Measurements from ENCODE around the gene TEKT2.

TEKT2 gene

GRCh38 chr1:36088265-36088576 lies 4.3 kb downstream of the TEKT2 start:
- DNase-seq = no peak

GRCh38 chr1:36088577-36089392 lies 4.9 kb downstream of the TEKT2 start, which contains the start of gene ADPRS:
Gene ADPRS, plus strand, starts transcription at chr1:36088892. Its CDS starts 13 bp downstream, at chr1:36088905.
- DNase-seq = peak; percentile 92

- DNase-seq = peak; percentile 10
Observed at GRCh38 chr1:36089393-36090121, 5.7 kb downstream of the TEKT2 start.

GRCh38 chr1:36091141-36091540 lies 7.2 kb downstream of the TEKT2 start:
- DNase-seq = no peak

- DNase-seq = no peak
Observed at GRCh38 chr1:36091698-36092097, 7.8 kb downstream of the TEKT2 start.

GRCh38 chr1:36092166-36092797 lies 8.4 kb downstream of the TEKT2 start:
- no peak for DNase-seq

DNA sequence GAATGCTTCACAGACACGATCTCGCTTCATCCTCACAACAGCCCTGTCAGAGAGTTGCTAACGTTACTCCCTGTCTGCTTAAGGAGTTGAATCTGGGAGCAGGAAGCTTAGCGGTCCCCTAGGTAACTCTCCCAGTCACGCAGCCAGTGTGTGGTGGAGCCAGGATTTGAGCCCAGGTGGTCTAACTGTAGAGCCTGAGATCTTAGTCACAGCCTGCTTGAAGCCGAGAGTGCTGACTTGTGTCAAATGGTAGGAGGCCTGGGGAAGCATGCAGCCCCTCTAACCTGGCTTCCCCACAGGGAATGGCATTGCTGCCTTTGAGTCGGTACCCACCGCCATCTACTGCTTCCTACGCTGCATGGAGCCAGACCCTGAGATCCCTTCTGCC lies 8.9 kb downstream of the TEKT2 start:
- no peak for DNase-seq

GRCh38 chr1:36093226-36093625 lies 9.3 kb downstream of the TEKT2 start:
- no peak for DNase-seq

GRCh38 chr1:36093929-36094328 lies 10.0 kb downstream of the TEKT2 start:
- no peak for DNase-seq

DNA sequence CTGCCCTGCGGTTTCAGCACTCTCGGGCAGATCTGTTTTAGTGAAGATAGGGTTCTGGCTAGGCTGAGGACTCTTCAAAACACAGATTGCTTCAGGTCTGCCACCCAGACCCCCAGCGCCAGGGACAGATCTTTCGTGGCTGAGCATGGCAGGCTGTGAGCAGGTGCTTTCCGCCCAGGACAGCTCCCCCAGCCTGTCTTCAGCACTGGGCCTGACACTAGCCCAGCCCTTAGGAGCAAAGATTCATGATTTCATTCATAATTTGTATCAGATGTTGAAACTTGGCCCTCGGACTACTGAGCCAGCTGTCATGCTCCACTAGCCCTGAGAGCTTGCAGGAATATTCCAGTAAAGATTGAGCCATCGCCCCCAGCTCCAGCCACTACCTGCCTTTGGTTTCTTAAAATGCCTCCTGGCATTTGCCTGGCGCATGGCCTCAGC lies 10.7 kb downstream of the TEKT2 start:
- no peak for DNase-seq

DNA sequence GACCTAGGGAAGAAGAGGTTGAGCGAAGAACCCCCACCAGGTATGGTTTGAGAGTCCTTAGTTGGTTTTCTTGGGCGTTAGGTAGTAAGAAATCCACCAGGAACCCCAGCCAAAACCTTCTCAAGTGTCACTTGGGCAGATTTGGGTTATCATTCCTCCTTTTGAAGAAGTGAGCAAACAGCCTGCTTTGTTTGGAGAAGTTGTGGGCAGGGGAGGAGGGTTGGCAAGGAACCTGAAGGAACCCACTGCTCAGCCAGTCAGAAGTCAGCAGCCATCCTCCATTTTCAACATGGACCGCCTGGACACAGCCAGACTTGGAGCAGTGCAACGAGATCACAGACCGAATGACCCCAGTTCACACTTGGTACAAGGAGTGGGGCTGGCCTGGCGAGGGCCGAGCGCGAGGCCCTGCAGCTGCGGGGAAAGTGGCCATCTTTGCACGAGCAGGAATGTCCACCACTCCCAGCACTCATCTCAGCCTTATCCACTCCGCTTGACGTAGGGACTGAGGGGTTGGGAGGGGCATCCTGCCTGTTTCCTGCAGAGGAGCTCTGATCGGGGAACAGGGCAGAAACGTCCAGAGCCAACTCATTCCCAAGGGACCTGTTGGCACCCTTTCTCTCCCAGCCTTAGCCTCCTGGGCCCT lies 12.0 kb downstream of the TEKT2 start:
- DNase-seq = no peak

DNA sequence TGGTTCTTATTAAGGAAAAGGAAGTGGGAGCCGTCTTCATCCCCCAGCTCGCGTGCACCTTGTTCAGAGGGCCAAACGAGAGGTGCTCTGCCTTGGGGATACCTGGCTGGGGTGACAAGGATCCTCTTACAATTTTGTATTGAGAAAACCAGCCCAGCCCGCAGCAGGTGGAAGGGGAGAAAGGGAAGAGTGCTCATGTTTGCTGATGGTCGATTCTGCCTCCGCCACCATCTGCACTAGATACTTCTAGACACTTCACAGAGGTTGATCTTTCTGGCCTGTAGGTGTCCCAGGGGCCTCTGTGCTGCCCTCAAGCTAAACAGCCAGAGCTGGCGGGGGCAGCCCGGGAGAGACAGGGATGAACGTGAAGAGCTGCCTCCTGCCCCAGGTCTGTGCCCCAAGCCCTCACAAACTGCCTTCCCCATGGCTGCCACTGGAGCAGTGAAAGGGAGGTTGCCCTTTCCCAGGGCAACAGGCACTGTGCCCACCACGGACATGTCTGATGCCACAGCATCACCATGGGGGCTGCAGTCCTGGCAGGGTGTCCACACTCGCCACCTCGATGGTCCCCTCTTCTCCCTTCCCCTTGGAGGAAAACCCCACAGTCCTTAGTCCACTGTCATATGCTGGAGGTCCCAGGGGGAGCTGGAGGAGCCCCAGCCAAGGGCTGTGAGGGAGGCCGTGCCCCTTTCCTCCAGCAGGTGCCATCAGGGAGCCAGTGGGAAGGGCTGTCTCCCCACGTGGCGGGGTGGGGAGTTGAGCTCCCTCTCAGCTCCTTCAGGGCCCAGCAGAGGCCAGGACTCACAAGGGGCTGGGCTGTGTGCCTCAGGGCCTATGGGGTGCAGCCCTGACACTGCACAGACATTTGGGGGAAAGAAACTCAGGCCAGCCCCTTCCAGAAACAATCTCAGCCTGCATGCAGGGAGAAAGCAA lies 12.9 kb downstream of the TEKT2 start:
- no peak for DNase-seq

DNA sequence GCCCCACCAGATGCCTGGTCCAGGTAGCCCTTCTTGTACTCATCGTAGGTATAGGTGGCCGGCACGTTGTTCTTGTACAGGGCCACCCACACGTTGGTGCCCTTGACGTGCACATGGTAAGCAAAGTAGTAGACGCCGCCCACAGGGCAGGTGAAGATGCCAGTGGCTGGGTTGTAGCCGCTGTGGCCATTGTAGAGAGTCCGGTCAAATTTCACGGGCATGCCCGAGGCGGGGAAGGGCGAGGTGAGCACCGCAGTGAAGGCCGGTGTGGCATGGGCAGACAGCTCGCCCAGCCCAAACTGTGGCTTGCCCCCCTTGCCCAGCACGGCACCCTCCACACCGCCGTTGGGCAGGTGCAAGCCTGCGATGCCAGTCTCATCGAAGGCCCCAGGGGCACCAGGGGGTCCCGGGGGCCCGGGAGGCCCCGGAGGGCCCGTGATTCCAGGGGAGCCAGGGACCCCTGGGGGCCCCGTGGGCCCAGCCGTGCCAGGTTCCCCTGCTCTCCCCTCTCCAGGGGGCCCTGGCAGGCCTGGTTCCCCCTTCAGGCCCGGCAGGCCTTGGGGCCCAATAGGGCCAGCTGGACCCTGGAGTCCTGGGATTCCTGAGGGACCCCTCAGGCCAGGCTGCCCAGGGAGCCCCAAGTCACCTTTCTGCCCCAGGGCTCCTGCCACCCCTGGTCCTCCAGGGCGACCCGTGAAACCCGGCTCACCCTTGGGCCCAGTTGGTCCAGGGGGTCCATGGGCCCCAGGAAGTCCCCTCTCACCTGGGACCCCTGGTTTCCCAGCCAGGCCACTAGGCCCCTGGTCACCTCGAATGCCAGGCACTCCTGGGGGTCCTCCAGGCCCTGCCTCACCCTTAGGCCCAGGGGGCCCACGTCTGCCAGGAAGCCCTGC lies 14.0 kb downstream of the TEKT2 start:
- no peak for DNase-seq

GRCh38 chr1:36098650-36099365 lies 14.9 kb downstream of the TEKT2 start:
- DNase-seq = no peak

DNA sequence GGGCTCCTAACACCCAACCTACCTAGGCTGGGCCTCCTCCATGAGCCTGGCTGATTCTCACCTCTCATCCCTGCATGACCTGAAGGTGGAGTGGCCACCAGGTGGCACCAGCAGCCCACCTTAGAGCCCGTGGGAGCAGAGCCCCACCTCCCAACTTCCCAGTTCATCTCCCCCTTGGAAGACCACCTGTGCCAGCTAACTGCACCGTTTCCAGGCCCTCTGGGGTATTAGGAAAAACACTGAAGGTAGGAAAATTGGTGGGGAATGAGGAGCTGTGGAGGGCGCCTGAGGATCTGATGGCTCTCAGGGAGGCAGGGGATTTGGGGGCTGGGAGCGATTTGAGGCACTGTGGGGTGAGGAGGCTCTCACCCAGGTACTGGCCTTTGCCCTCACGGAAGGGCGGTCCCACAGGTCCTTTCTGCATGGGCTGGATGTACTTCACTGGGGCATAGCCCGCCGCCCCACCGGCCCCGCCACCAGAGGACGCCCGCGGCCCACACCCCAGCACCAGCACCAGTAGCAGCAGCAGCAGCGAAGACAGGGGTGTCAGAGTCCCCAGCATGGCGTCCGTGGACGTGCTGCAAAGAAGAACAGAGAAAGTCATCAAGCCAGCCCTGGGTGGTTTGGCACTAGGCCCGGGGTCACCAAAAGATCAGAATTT lies 15.9 kb downstream of the TEKT2 start:
- peak; percentile 75 for DNase-seq

GRCh38 chr1:36100376-36100775 lies 16.5 kb downstream of the TEKT2 start:
- DNase-seq = no peak

DNA sequence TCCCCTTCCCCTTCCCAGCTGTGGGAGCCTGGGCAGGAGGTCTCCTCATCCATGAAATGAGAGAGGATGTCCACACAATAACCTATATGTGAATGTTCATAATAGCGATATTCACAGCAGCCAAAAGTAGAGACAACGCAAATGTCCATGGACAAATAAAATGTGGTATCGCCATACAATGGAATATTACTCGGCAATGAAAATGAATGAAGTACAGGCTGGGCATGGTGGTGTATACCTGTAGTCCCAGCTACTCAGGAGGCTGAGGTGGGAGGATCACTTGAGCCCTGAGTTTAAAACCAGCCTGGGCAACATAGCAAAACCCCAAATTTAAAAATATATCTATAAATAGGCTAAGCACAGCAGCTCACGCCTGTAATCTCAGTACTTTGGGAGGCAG lies 17.7 kb downstream of the TEKT2 start:
- no peak for DNase-seq

DNA sequence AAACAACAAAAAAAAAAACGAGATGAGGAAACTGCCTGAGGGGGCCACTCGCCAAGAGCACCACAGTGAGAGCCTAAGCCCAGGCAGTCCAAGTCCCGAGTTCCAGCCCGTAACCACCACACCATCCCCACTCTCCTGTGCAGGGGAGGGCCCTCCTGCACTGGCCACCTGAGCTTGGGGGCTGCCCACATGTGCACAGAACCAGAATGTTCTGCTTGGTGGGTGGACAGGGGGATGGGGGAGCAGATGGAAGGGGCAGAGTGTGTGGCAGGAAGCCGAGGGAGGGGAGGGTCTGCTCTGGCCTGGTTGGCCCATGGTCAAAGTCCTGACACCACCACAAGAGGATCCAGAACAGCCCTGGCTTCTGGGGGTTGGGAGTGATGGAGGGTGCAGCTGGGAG lies 22.4 kb downstream of the TEKT2 start:
- DNase-seq = no peak

- no peak for DNase-seq
Observed at GRCh38 chr1:36107394-36107793, 23.5 kb downstream of the TEKT2 start.

DNA sequence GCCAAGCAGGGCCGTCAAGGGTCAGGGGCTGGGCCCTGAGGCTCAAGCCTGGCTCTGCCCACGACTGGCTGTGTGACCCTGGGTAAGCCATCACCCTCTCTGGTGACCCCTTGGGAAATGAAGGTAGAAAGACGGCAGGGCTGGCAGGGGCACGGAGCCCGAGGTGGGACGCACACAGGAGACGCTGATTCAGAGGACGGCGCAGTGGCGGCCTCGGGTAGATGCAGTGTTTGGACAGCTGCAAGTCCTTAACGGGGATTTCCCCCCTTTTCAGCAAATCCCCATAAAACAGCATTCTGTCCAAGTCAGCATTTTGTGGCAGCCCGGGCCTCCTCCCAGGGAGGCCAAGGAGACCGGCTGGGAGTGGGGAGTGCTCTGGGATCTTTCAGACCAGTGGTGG lies 24.4 kb downstream of the TEKT2 start:
- no peak for DNase-seq

All from CD4-positive, alpha-beta T cell treated with Interleukin-12 subunit alpha and Interleukin-12 subunit beta, for 1 hour (primary cell).